ENCODE measurements around the gene DRG2. TPM values are rescaled to one million over a fixed set of nuclear protein-coding genes. Genes with fewer than 3 reads are reported as not detected.

The DRG2 gene
- total RNA-seq, 2 experiments from 2014 or later = 52.2 to 52.4 TPM

DNA sequence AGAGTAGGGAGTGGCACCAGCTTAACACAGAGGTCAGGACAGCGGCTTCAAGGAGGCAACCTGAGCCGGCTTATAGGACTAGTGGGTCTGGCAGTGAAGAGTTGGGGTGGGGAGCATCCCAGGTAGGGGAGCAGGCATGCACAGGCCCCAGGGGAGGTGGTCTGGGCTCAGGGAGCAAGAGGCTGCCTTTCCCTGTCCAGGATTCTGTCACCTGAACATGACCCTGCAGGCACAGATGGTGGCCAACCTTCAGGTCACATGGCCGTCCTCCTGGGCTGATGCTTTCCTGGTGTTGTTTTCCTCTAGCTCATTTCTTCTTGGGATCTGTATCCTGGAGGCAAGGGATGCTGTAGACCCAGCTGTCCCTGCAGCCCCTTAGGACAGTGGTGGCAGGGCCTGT is 17.3 kb downstream of the DRG2 start:
- Mint-ChIP-seq H3K4me3 (no peak overlapping the region), H3K27me3 (no peaks in the 10 kb centered on the region), H3K9me3 (no peaks in the 10 kb centered on the region), H3K27ac (no peak overlapping the region), H3K36me3 (peaks cover 2% of the 10 kb centered on the region), H3K4me1 (no peaks in the 10 kb centered on the region)
- DNase-seq = no peak

DNA sequence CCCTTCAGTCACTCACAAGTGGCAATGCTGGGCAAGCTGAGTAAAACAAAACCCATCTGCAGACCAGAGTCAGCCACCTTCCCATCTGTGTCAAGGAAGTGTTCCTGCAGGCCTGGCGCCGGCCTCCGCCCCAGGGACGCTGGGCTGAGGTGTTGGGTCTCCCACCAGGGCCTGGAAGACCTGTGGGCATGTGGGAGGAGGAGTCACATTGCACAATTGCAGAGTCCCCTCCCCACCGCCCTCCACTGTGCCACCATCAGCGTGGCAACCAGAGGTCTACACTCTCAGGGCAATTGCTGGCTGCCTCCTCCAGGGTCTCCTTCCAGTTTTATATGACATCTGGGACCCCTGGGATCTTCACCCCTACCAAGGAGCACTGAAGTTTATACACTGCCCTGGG is 17.8 kb downstream of the DRG2 start:
- no peaks in the 10 kb centered on the region for H3K27me3 Mint-ChIP-seq
- H3K9me3 Mint-ChIP-seq = no peaks in the 10 kb centered on the region
- H3K36me3 Mint-ChIP-seq = peaks cover 2% of the 10 kb centered on the region
- H3K27ac Mint-ChIP-seq = no peak overlapping the region
- H3K4me1 Mint-ChIP-seq = no peaks in the 10 kb centered on the region
- H3K4me3 Mint-ChIP-seq = no peak overlapping the region
- DNase-seq = no peak

GRCh38 chr17:18106211-18106610 is 18.5 kb downstream of the DRG2 start:
- Mint-ChIP-seq H3K4me1 (no peaks in the 10 kb centered on the region), H3K36me3 (peaks cover 2% of the 10 kb centered on the region), H3K9me3 (no peaks in the 10 kb centered on the region), H3K4me3 (no peak overlapping the region), H3K27ac (no peak overlapping the region), H3K27me3 (no peaks in the 10 kb centered on the region)
- no peak for DNase-seq

DNA sequence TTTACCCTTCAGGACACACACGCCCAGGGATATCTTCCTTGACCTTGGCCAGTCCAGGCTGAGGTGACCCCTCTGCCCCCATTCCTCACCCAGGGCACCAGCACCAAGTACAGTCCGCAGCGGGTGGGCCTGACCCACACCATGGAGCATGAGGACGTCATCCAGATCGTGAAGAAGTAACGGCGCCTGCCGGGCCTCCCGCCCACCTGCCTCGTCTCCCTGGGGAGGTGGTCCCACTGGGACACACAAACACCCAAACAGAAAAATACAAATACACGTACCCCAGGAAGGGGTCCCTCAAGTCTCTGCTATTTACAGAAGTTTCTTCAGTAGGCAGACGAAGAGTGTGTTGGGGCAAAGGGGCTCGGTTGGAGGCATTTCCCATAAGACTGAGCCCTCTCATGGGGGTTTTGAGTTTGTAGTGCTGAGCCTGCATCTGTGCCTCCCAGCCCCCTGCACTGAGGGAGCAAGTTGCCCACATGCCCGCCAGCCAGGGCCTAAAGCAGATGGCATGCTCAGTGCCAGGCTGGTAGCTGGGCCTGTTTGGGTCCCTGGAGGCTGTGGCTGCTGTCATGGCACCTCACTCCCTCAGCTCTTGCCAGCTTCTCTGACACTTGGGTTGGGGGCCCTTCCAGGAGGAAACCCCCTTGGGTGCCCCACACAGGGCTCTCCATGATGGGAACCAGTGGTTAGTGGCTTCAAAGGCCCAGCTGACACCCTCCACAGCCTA is 19.5 kb downstream of the DRG2 start:
- no peak for DNase-seq
- Mint-ChIP-seq H3K27ac (no peak overlapping the region), H3K36me3 (peaks cover 2% of the 10 kb centered on the region), H3K27me3 (no peaks in the 10 kb centered on the region), H3K4me3 (no peak overlapping the region), H3K4me1 (no peaks in the 10 kb centered on the region), H3K9me3 (no peaks in the 10 kb centered on the region)

- H3K36me3 Mint-ChIP-seq = peaks cover 2% of the 10 kb centered on the region
- DNase-seq = no peak
- peak overlapping the region; percentile 34 for H3K27ac Mint-ChIP-seq
- no peak overlapping the region for H3K4me3 Mint-ChIP-seq
- H3K27me3 Mint-ChIP-seq = no peaks in the 10 kb centered on the region
- H3K4me1 Mint-ChIP-seq = no peaks in the 10 kb centered on the region
- H3K9me3 Mint-ChIP-seq = no peaks in the 10 kb centered on the region
Observed at GRCh38 chr17:18107971-18108370, 20.2 kb downstream of the DRG2 start.

GRCh38 chr17:18108401-18109312 is 20.9 kb downstream of the DRG2 start, which contains the start of gene MYO15A:
MYO15A (plus strand) TSS chr17:18108756; CDS start chr17:18118801, 10,045 bp downstream.
- Mint-ChIP-seq H3K9me3 (no peaks in the 10 kb centered on the region), H3K27me3 (no peaks in the 10 kb centered on the region), H3K4me1 (no peaks in the 10 kb centered on the region), H3K27ac (peak within 1 kb of the TSS; percentile 34), H3K4me3 (no peak within 1 kb of the TSS), H3K36me3 (peaks cover 2% of the 10 kb centered on the region)
- no peak for DNase-seq

DNA sequence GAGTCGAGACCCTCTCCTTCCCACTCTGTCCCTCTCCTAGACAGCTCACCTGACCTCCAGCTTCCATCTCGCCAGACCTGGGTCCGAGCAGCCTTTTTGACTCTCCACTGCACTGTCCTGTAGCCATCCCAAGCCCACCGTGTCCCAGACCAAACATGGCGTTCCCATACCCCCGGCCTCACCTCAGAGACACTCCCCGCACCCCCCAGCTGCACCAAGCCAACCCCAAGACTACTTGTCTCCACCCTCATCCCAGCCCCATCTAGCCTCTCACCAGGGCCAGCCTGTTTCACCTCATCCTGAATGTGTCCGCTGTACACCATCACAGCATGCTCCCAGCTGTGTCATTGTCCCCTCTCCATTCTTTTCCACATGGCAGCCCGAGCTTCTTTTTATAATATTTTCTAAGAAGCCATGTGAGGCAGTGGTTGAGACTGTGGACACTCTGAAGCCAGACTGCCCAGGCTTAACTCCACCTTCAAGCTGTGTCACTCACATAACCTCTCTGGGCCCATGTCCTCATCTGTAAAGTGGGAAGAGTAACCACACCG is 22.3 kb downstream of the DRG2 start:
- H3K27ac Mint-ChIP-seq = no peak overlapping the region
- no peaks in the 10 kb centered on the region for H3K36me3 Mint-ChIP-seq
- H3K4me3 Mint-ChIP-seq = no peak overlapping the region

DNA sequence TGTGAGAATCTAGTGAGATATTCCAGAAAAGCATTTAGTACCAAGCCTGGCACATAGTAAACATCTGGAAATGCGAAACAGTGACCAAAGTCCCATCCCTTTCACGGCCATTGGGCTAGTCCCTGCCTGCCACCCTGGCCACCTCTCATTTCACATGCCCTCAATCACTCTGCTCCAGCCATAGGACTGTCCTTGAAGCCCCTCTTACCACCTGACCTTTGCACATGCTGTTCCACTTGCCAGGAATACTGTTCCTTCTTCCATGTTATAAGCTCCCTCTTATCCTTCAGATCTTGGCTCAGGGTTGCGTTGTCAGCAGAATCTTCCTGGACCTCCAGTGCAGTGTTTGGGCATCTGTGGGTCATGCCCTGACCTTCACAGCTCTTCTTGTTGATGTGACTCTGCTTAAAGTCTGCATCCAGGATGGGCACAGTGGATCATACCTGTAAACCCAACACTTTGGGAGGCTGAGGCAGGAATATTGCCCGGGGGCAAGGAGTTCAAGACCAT is 22.9 kb downstream of the DRG2 start:
- Mint-ChIP-seq H3K4me1 (no peaks in the 10 kb centered on the region), H3K27ac (no peak overlapping the region), H3K36me3 (no peaks in the 10 kb centered on the region), H3K4me3 (no peak overlapping the region), H3K9me3 (no peaks in the 10 kb centered on the region), H3K27me3 (no peaks in the 10 kb centered on the region)
- no peak for DNase-seq

More for the DNA sequence above, 22.3 kb downstream of the DRG2 start:
- no peak for DNase-seq
- no peaks in the 10 kb centered on the region for H3K4me1 Mint-ChIP-seq
- H3K9me3 Mint-ChIP-seq = no peaks in the 10 kb centered on the region
- H3K27me3 Mint-ChIP-seq = no peaks in the 10 kb centered on the region

DNA sequence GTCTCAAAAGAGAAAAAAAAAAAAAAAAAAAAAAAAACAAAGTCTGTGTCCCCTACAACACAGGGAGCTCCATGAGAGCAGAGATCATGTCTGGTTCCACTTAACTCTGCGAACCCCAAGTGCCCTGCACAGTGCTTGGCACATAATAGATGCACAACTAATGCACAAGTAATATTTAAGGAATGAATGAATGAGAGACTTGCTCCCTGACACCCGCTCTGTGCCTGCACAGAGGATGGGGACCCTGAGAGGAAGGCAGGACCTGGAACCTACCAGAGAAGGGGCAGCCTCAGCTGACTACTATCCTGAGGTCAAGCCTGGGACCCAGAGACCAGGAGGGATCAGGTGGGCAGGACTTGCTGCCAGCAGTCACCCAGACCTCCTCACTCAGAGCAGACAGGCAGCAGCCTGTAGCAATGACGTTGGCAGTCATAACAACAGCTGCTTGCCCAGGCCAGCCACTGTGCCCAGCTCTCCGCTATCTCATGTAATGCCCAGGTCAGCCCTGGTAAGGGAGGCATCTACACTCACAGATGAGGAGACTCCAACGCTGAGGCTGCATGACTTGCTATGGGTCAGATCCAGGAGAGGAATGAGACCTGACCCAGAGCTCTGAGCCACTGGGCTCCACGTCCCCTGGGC is 23.7 kb downstream of the DRG2 start:
- Mint-ChIP-seq H3K4me3 (no peak overlapping the region), H3K9me3 (no peaks in the 10 kb centered on the region), H3K27me3 (no peaks in the 10 kb centered on the region), H3K4me1 (no peaks in the 10 kb centered on the region), H3K36me3 (no peaks in the 10 kb centered on the region), H3K27ac (no peak overlapping the region)
- DNase-seq = no peak

GRCh38 chr17:18115517-18115916 is 27.8 kb downstream of the DRG2 start:
- no peak for DNase-seq
- H3K27me3 Mint-ChIP-seq = no peaks in the 10 kb centered on the region
- no peak overlapping the region for H3K4me3 Mint-ChIP-seq
- H3K27ac Mint-ChIP-seq = no peak overlapping the region
- no peaks in the 10 kb centered on the region for H3K36me3 Mint-ChIP-seq
- H3K9me3 Mint-ChIP-seq = no peaks in the 10 kb centered on the region
- H3K4me1 Mint-ChIP-seq = no peaks in the 10 kb centered on the region

DNA sequence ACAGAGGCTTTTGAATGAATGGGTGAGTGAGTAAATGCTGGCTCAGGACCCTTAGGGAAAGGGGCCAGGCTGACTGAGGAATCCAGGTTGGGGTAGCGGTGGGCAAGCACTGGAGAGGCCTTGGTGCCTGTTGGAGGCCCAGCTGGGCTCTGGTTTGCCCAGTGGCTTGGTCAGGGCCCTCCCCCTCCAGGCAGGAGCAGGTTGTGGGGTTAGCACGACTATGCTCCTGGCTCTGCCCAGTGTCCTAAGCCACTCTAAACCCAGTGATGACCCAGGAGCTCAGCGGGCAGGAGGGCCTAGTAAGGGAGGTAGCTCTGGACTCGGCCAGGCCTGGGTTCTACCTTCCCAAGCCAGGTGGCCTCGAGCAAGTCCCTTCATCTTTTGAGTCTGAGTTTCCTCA is 28.3 kb downstream of the DRG2 start:
- H3K9me3 Mint-ChIP-seq = no peaks in the 10 kb centered on the region
- H3K27ac Mint-ChIP-seq = no peak overlapping the region
- no peaks in the 10 kb centered on the region for H3K27me3 Mint-ChIP-seq
- DNase-seq = no peak
- H3K4me3 Mint-ChIP-seq = no peak overlapping the region
- no peaks in the 10 kb centered on the region for H3K36me3 Mint-ChIP-seq
- H3K4me1 Mint-ChIP-seq = no peaks in the 10 kb centered on the region

GRCh38 chr17:18117533-18117932 is 29.8 kb downstream of the DRG2 start:
- H3K4me3 Mint-ChIP-seq = no peak overlapping the region
- H3K27me3 Mint-ChIP-seq = no peaks in the 10 kb centered on the region
- H3K36me3 Mint-ChIP-seq = no peaks in the 10 kb centered on the region
- no peak overlapping the region for H3K27ac Mint-ChIP-seq
- H3K4me1 Mint-ChIP-seq = no peaks in the 10 kb centered on the region
- no peaks in the 10 kb centered on the region for H3K9me3 Mint-ChIP-seq
- no peak for DNase-seq

- no peaks in the 10 kb centered on the region for H3K36me3 Mint-ChIP-seq
- H3K27ac Mint-ChIP-seq = no peak overlapping the region
- no peaks in the 10 kb centered on the region for H3K4me1 Mint-ChIP-seq
- H3K4me3 Mint-ChIP-seq = no peak overlapping the region
- H3K9me3 Mint-ChIP-seq = no peaks in the 10 kb centered on the region
- no peak for DNase-seq
- no peaks in the 10 kb centered on the region for H3K27me3 Mint-ChIP-seq
Observed at GRCh38 chr17:18117982-18118975, 30.5 kb downstream of the DRG2 start.

DNA sequence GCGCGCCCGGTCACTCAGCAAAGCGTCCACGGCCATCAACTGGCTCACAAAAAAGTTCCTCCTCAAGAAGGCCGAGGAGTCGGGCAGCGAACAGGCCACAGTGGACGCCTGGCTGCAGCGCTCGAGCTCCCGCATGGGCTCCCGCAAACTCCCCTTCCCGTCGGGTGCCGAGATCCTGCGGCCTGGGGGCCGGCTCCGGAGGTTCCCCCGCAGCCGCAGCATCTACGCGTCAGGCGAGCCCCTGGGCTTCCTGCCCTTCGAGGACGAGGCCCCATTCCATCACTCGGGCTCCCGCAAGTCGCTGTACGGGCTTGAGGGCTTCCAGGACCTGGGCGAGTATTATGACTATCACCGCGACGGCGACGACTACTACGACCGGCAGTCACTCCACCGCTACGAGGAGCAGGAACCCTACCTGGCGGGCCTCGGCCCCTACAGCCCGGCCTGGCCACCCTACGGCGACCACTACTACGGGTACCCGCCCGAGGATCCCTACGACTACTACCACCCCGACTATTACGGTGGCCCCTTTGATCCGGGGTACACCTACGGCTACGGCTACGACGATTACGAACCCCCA is 31.5 kb downstream of the DRG2 start:
- Mint-ChIP-seq H3K9me3 (no peaks in the 10 kb centered on the region), H3K4me1 (no peaks in the 10 kb centered on the region), H3K36me3 (no peaks in the 10 kb centered on the region), H3K27me3 (no peaks in the 10 kb centered on the region), H3K4me3 (no peak overlapping the region), H3K27ac (no peak overlapping the region)
- DNase-seq = no peak
